GM12891 (cell line): ENCODE results near the gene ATP5ME.

ENCODE experiments used
- PAX5 ChIP-seq: IDR thresholded peaks from 2 replicates; pipeline ENCODE4 v1.6.1; 2011; ENCODE audit warnings: low read length, moderate library complexity, mild to moderate bottlenecking; ENCODE audit not compliant: insufficient read depth, severe bottlenecking
- POLR2A ChIP-seq: IDR thresholded peaks from 2 replicates; pipeline ENCODE4 v1.6.1; 2011; ENCODE audit warnings: low read depth, low read length, control low read depth
- POLR2AphosphoS5 ChIP-seq: IDR thresholded peaks from 2 replicates; pipeline ENCODE4 v1.6.1; 2011; ENCODE audit warnings: low read depth, low read length, control low read depth
- POU2F2 ChIP-seq: IDR thresholded peaks from 2 replicates; pipeline ENCODE4 v1.6.1; 2011; ENCODE audit warnings: low read depth, mild to moderate bottlenecking, control low read depth, low read length, moderate library complexity
- SPI1 ChIP-seq: IDR thresholded peaks from 2 replicates; pipeline ENCODE4 v1.6.1; 2011; ENCODE audit warnings: low read depth, low read length, control low read depth
- TAF1 ChIP-seq: IDR thresholded peaks from 2 replicates; pipeline ENCODE4 v1.6.1; 2011; ENCODE audit warnings: low read depth, low read length, control low read depth

- peak; percentile 91 for TF ChIP-seq POLR2A
- TF ChIP-seq POLR2AphosphoS5 = peak; percentile 87
- TF ChIP-seq TAF1 = peak; percentile 88
- peak; percentile 22; the same call in 1 of the 2 replicates for TF ChIP-seq POU2F2
- TF ChIP-seq PAX5 = no peak
- no peak for TF ChIP-seq SPI1
Measured at GRCh38 chr4:674172-675035, at the start of gene ATP5ME, which contains the start of gene MYL5.
